Activated naive CD8-positive, alpha-beta T cell treated with anti-CD3 and anti-CD28 coated beads, Interleukin-2, amount 10 ng/mL, durations not matched to agents 7 days and 5 days (primary cell): Measurements from ENCODE around the gene CFAP69. TPM values are rescaled to one million over a fixed set of nuclear protein-coding genes. Genes with fewer than 3 reads are reported as not detected.

Experiments
- ATAC-seq: fragments of 150-1000 bp; cut with Tn5 transposase; one replicate; pipeline ENCODE4 v1.10.0; 2021; ENCODE audit warnings: low read depth, moderate library complexity
- POLR2A ChIA-PET: fragments of 350-600 bp; sonication (Branson Sonifier 250); formaldehyde crosslinking; loops from one replicate; lab custom pipeline; 2021; ENCODE audit warnings: antibody characterized with exemption; lab: Charles Lee
- DNase-seq: peaks from one replicate; pipeline ENCODE4 v3.0.0; 2021
- H3K27ac Mint-ChIP-seq: one replicate; pipeline ENCODE4 v1.8.0; 2022; ENCODE audit warnings: mild to moderate bottlenecking, mixed read lengths
- H3K27me3 Mint-ChIP-seq: one replicate; pipeline ENCODE4 v1.8.0; 2022; ENCODE audit warnings: mild to moderate bottlenecking, moderate library complexity, mixed read lengths
- H3K36me3 Mint-ChIP-seq: one replicate; pipeline ENCODE4 v1.8.0; 2021; ENCODE audit warnings: mild to moderate bottlenecking, mixed read lengths
- H3K4me1 Mint-ChIP-seq: one replicate; pipeline ENCODE4 v1.8.0; 2021; ENCODE audit warnings: mixed read lengths
- H3K4me3 Mint-ChIP-seq: one replicate; pipeline ENCODE4 v1.8.0; 2022; ENCODE audit warnings: mild to moderate bottlenecking, moderate library complexity, mixed read lengths
- H3K9me3 Mint-ChIP-seq: one replicate; pipeline ENCODE4 v1.8.0; 2021; ENCODE audit warnings: mixed read lengths
- total RNA-seq, 2 experiments: library from RNA; stranded (reverse); gene quantifications; one replicate each; pipeline ENCODE4 v1.2.3, GENCODE V29; 2021

Gene CFAP69, protein sequence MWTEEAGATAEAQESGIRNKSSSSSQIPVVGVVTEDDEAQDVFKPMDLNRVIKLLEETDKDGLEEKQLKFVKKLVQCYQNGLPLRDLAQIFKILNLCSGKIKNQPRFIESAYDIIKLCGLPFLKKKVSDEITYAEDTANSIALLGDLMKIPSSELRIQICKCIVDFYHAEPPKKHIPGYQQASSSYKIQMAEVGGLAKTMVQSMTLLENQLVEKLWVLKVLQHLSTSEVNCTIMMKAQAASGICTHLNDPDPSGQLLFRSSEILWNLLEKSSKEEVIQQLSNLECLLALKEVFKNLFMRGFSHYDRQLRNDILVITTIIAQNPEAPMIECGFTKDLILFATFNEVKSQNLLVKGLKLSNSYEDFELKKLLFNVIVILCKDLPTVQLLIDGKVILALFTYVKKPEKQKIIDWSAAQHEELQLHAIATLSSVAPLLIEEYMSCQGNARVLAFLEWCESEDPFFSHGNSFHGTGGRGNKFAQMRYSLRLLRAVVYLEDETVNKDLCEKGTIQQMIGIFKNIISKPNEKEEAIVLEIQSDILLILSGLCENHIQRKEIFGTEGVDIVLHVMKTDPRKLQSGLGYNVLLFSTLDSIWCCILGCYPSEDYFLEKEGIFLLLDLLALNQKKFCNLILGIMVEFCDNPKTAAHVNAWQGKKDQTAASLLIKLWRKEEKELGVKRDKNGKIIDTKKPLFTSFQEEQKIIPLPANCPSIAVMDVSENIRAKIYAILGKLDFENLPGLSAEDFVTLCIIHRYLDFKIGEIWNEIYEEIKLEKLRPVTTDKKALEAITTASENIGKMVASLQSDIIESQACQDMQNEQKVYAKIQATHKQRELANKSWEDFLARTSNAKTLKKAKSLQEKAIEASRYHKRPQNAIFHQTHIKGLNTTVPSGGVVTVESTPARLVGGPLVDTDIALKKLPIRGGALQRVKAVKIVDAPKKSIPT
- total RNA-seq: under 1 TPM in 1 of 2 experiments, not detected in 1; 0.33 TPM

DNA sequence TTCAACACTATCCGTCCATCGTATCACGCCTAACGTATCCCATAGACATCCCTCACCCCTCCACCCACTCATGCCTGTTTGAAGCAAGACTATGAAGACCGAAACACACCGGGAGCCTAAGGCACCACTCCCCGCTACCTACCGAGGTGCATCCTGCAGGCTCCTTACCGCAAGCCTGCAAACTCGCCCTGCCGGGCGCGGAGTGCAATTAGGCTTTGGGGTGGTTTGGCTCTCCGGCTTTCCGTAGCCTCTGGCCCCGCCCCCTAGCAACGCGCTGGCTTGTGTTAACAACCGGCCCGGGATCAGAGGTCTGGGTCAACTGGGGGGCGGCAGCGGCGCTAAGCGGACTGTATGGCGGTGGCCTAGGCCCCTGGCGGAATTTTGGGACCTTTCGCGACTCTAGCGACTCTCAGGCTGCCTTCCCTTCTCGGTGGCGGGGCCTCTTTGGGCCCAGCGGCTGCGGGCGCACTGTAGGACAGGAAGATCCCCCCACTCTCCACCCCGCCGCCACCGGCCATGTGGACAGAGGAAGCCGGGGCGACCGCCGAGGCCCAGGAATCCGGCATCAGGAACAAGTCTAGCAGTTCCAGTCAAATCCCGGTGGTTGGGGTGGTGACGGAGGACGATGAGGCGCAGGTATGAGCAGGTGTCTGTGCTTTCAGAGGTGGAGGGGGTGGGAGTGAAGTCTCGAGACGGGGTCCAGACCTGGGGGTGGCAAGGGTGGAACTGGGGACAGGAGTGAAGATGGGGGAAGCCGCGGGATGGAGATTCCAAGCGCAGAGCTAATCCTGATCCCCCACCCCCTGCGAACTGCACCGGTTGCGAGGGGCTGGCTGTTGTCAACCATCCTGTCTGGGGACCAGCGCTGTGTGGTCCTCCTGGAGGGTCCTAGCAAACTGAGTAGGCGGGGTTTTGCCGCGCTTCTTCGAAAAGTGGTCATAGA, at the start of gene CFAP69:
Gene CFAP69, plus strand, starts transcription at position 266 of the 943 bp plus-strand sequence. Its CDS starts 251 bp downstream, at position 517.
- peaks cover 20% of the 10 kb centered on the region for H3K4me1 Mint-ChIP-seq
- H3K27me3 Mint-ChIP-seq: peaks cover 47% of the 10 kb centered on the region
- peak; percentile 89 for DNase-seq
- H3K9me3 Mint-ChIP-seq: no peaks in the 10 kb centered on the region
- POLR2A ChIA-PET: no interaction called here
- H3K27ac Mint-ChIP-seq: peak within 1 kb of the TSS; percentile 31
- no peaks in the 10 kb centered on the region for H3K36me3 Mint-ChIP-seq
- H3K4me3 Mint-ChIP-seq: peak within 1 kb of the TSS; percentile 93
- ATAC-seq: peak; percentile 91

DNA sequence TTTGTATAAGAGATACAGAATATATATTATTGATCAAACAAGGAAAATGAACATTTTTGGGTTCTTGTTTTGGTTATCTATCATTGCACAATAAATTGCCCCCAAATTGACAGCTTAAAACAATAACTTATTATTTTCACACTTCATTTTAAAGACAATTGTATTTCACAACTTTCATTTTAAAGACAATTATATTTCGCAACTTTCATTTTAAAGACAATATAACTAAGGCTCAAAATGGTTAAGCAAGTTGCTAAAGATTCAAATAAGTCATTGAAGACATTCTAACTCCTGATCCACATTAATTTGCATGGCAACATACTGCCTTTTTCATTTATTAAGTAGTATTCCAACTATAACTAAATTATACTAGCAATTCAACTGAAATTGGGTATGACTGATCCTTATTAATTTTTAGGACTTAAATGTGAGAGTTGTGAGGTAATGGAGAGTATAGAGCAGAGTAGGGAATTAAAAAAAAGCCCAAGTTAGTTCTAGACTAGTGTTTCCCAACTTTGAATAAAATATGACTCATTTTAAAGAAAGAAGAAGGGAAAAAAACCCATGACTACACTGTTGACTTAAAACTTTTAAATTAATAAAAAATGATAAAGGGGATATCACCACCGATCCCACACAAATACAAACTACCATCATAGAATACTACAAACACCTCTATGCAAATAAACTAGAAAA, 43.3 kb upstream of the CFAP69 start:
- Mint-ChIP-seq H3K36me3 (no peaks in the 10 kb centered on the region), H3K27ac (no peak overlapping the region), H3K27me3 (peaks cover 2% of the 10 kb centered on the region), H3K9me3 (peaks cover 2% of the 10 kb centered on the region), H3K4me3 (no peak overlapping the region), H3K4me1 (no peaks in the 10 kb centered on the region)
- DNase-seq: no peak
- no peak for ATAC-seq
- POLR2A ChIA-PET: no interaction called here

DNA sequence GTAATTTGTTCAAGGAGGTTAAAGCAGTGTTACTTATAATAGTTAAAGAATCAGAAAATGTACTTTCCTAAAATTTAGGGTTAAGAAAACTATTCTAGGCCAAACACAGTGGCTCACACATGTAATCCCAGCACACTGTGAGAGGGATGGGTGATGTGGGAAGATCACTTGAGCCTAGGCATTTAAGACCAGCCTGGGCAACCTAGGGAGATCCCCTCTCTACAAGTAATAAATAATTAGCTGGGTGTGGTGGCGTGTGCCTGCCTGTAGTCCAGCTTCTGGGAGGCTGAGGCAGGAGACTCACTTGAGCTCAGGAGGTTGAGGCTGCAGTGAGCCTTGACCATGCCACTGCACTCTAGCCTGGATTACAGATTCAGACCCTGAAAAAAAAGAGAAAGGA, 37.0 kb upstream of the CFAP69 start:
- no peak for DNase-seq
- H3K4me3 Mint-ChIP-seq: no peak overlapping the region
- ATAC-seq: no peak
- peaks cover 32% of the 10 kb centered on the region for H3K27me3 Mint-ChIP-seq
- no peaks in the 10 kb centered on the region for H3K36me3 Mint-ChIP-seq
- peaks cover 2% of the 10 kb centered on the region for H3K4me1 Mint-ChIP-seq
- POLR2A ChIA-PET: no interaction called here
- no peak overlapping the region for H3K27ac Mint-ChIP-seq
- H3K9me3 Mint-ChIP-seq: peaks cover 2% of the 10 kb centered on the region

DNA sequence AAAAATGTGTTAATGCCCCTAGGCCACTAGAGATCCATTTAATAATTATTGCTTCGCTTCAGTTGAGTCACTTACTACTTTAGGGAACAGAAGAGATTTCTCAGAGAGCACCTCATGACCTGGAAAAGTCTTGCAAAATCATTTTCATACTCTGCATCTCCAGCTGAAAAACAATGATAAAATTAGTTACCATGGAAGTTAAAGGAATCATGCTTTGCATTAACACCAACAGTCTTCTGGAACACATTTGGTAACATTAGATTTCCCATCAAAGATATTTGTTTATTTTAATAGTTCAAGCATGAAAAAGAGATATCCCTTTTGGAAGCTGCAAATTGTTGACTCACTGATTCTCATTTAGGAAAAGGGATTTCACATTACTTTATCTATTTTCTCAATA, 35.2 kb upstream of the CFAP69 start:
- Mint-ChIP-seq H3K4me1 (peaks cover 2% of the 10 kb centered on the region), H3K27me3 (peaks cover 32% of the 10 kb centered on the region), H3K36me3 (no peaks in the 10 kb centered on the region), H3K4me3 (no peak overlapping the region), H3K9me3 (peaks cover 2% of the 10 kb centered on the region), H3K27ac (no peak overlapping the region)
- no peak for ATAC-seq
- no peak for DNase-seq
- POLR2A ChIA-PET: no interaction called here

DNA sequence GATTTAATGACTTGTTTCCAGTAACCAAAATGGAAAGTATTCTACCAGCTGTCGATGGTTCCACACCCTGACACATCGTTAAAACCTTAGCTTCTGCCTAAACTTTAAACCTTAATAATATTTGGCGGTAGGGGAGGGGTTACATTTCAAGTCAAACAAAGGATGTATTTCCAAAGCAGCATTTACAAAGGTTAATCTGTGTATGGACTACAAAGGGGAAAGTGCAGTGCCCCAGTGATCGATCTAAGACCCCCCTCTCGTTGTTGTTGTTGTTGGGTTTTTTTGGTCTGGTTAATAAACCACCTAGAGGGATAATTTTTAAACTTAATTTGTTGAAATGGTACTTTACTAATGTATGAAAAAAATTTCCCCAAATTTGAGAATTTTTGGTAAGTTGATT, 34.5 kb upstream of the CFAP69 start:
- ATAC-seq (no peak), DNase-seq (no peak)
- POLR2A ChIA-PET: no interaction called here
- no peaks in the 10 kb centered on the region for H3K36me3 Mint-ChIP-seq
- H3K4me1 Mint-ChIP-seq: peaks cover 2% of the 10 kb centered on the region
- peaks cover 30% of the 10 kb centered on the region for H3K27me3 Mint-ChIP-seq
- no peak overlapping the region for H3K27ac Mint-ChIP-seq
- H3K9me3 Mint-ChIP-seq: peaks cover 2% of the 10 kb centered on the region
- no peak overlapping the region for H3K4me3 Mint-ChIP-seq

DNA sequence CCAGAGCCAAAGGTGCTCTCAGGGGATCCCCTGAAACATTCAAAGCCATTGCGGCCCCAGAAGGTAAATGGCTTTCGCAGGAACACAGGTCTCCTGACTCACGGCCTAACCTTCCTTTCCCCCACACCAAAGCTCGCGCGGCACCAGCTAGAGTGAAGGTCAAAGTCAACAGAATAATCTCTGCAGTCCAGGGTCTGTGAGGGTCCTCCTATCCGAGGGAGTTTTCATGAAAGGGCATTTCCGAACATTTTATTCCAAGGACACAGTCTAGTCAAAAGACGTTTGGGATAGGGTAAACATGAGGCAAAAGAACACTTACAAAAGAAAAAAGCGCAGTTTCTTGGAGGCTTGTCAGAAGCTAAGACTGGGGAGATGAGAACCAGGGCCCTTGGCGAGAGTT, 34.0 kb upstream of the CFAP69 start:
- ATAC-seq: peak; percentile 15
- Mint-ChIP-seq H3K36me3 (no peaks in the 10 kb centered on the region), H3K9me3 (no peaks in the 10 kb centered on the region), H3K4me1 (peaks cover 2% of the 10 kb centered on the region), H3K27me3 (peaks cover 35% of the 10 kb centered on the region), H3K27ac (no peak overlapping the region), H3K4me3 (peak overlapping the region; percentile 48)
- POLR2A ChIA-PET: interaction anchor here (0.6 kb wide), 1 partner anchor 12 kb away, joined by 3 read pairs; no protein-coding TSS in a partner anchor
- DNase-seq: no peak

DNA sequence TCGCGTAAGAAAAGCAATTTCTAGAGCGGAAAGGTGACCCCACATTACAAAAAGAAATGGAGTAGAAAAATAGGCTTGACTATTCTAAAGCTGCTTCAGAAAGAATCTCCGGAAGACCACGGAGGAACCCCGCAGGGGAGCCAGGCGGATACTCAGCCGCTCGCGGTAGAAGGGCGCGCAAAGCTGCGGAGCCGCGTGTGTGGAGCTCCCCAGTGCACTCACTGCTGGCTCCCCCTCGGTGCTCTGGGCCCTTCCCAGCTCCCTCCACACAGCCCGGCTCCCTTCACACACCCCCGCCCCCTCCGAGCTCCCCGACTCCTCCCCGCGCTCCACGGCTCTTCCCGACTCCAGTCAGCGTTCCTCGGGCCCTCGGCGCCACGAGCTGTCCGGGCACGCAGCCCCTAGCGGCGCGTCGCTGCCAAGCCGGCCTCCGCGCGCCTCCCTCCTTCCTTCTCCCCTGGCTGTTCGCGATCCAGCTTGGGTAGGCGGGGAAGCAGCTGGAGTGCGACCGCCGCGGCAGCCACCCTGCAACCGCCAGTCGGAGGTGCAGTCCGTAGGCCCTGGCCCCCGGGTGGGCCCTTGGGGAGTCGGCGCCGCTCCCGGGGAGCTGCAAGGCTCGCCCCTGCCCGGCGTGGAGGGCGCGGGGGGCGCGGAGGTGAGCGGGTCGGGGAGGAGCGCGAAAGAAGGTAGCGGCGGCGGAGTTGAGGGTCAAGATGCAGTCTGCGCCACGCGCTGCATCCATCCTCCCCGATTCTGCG, 33.4 kb upstream of the CFAP69 start, which contains the start of gene STEAP2:
Gene STEAP2, plus strand, starts transcription at position 350 of the 758 bp plus-strand sequence. CDS start 13,343 bp downstream, outside the sequence.
- Mint-ChIP-seq H3K27me3 (peaks cover 39% of the 10 kb centered on the region), H3K4me3 (peak within 1 kb of the TSS; percentile 48), H3K27ac (no peak within 1 kb of the TSS), H3K9me3 (no peaks in the 10 kb centered on the region), H3K36me3 (no peaks in the 10 kb centered on the region), H3K4me1 (peaks cover 2% of the 10 kb centered on the region)
- ATAC-seq: peak; percentile 86
- POLR2A ChIA-PET: interaction anchor here (0.6 kb wide), 2 partner anchors 13 to 29 kb away, joined by 3 read pairs; no protein-coding TSS in a partner anchor
- DNase-seq: peak; percentile 51

DNA sequence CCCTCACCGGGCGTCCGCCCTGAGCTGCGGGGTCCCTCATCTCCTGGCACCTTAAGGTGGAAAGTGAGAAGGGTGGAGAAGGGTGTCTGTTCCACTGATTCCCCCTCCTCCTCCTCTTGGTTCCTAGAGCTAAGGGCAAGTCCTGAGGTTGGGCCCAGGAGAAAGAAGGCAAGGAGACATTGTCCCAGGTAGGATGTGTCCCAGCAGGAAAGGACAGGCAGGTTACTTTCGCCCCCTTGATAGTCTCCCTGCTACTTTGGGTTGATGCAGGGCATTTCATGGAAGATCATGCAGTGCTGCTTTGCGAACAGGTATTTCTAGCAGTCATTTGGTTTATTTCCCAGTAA, 32.9 kb upstream of the CFAP69 start:
- H3K4me3 Mint-ChIP-seq: peak overlapping the region; percentile 34
- no peak overlapping the region for H3K27ac Mint-ChIP-seq
- POLR2A ChIA-PET: no interaction called here
- H3K36me3 Mint-ChIP-seq: no peaks in the 10 kb centered on the region
- no peaks in the 10 kb centered on the region for H3K9me3 Mint-ChIP-seq
- peaks cover 39% of the 10 kb centered on the region for H3K27me3 Mint-ChIP-seq
- DNase-seq: no peak
- peaks cover 2% of the 10 kb centered on the region for H3K4me1 Mint-ChIP-seq
- no peak for ATAC-seq

DNA sequence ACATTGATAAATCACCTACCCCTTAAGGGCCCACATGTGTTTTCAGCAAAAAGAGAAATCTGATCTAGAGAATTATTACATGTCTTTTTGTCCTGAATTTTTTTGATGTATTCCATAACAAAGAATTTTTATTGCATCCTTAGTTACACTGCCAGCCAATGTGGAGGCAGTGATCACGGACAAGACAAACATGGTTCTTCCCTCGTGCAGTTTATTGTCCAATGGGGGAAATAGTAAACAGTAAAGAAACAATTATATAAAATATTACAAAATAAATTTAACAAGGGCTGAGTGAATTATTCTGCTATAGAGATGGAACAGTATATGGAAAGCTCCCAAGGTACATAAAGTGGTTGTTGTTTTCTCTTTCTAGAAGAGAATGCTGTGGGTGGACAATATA, 31.5 kb upstream of the CFAP69 start:
- POLR2A ChIA-PET: no interaction called here
- DNase-seq (no peak), ATAC-seq (no peak)
- Mint-ChIP-seq H3K36me3 (no peaks in the 10 kb centered on the region), H3K4me3 (no peak overlapping the region), H3K9me3 (no peaks in the 10 kb centered on the region), H3K27me3 (peaks cover 39% of the 10 kb centered on the region), H3K27ac (no peak overlapping the region), H3K4me1 (peaks cover 2% of the 10 kb centered on the region)

DNA sequence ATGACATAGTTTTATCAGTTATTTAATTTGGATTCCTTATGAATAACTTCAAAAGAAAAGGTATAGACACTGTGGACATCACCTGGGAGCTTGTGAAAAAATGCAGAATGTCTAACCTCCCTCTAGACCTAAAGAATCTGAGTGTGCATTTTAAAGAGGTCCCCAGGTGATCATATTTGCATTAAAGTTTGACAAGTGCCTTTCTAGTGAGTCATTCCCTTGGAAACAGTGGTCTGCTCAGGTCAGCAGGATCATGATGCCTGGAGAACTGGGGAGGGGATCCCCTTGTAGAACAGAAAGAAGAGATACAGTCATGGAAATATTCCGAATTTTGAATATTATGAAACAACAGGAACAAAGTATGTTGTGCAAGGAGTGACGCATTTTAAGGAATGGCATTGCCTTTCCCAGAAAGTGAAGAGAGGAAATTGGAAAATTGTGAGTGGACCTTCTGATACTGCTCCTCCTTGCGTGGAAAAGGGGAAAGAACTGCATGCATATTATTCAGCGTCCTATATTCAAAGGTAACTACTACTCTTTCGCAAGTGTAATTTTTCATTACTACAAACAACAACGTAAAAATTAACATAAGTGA, 28.8 kb upstream of the CFAP69 start:
- POLR2A ChIA-PET: no interaction called here
- H3K27me3 Mint-ChIP-seq: peaks cover 36% of the 10 kb centered on the region
- no peaks in the 10 kb centered on the region for H3K9me3 Mint-ChIP-seq
- H3K4me1 Mint-ChIP-seq: no peaks in the 10 kb centered on the region
- H3K4me3 Mint-ChIP-seq: no peak overlapping the region
- DNase-seq: no peak
- no peaks in the 10 kb centered on the region for H3K36me3 Mint-ChIP-seq
- ATAC-seq: no peak
- no peak overlapping the region for H3K27ac Mint-ChIP-seq

DNA sequence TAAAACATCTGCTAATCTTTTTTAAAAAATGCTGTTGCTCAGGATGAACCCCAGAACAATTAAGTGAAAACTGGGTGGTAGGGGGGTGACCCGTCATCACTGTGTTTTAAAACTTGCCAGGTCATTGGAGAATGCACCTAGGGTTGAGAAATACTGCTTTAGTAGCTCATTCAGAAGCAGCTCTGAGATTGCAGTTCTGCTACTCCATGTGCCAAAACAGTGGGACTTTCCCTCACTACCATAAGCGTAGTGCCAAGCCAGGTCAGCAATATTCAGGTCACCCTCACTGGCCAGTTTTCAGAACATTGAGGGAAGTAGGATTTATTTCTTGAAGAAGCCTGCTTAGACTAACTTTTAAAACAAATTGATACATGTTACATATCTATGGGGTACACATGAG, 28.2 kb upstream of the CFAP69 start:
- Mint-ChIP-seq H3K4me1 (no peaks in the 10 kb centered on the region), H3K36me3 (no peaks in the 10 kb centered on the region), H3K27me3 (peaks cover 35% of the 10 kb centered on the region), H3K4me3 (no peak overlapping the region), H3K9me3 (no peaks in the 10 kb centered on the region), H3K27ac (no peak overlapping the region)
- DNase-seq (no peak), ATAC-seq (no peak)
- POLR2A ChIA-PET: no interaction called here
